Measurements from ENCODE around the gene ARHGEF39. TPM values are rescaled to one million over a fixed set of nuclear protein-coding genes. Genes with fewer than 3 reads are reported as not detected.
A peak's percentile ranks its signal among the peaks of the same experiment; 100 is the strongest.
"Not testable (repeated sequence)": the region's sequence is repeated elsewhere in the genome, so short reads cannot be mapped to it uniquely, and the experiment has no call there.

ARHGEF39 gene
- total RNA-seq, 1 donor from 2014 or later, result 14.2 TPM

- peak overlapping the region; percentile 95 for H3K4me3 Mint-ChIP-seq
- H3K27me3 Mint-ChIP-seq, result no peaks in the 10 kb centered on the region
- peak; percentile 95 for DNase-seq (ENCODE audit: extremely low spot score, unreplicated experiment)
- peak overlapping the region; percentile 98 for H3K27ac Mint-ChIP-seq
- peak; percentile 91 for TF ChIP-seq CTCF (conservative IDR thresholded peaks at IDR 0.05)
- no peaks in the 10 kb centered on the region for H3K9me3 Mint-ChIP-seq
- H3K36me3 Mint-ChIP-seq, result peaks cover under 1% of the 10 kb centered on the region
- H3K4me1 Mint-ChIP-seq (ENCODE audit: unreplicated experiment), result peaks cover 17% of the 10 kb centered on the region
These were observed 18.3 kb downstream of the ARHGEF39 start for GRCh38 chr9:35646533-35647265.

GRCh38 chr9:35646153-35646532 lies 18.9 kb downstream of the ARHGEF39 start:
- Mint-ChIP-seq H3K27ac (peak overlapping the region; percentile 98), H3K27me3 (no peaks in the 10 kb centered on the region), H3K4me3 (peak overlapping the region; percentile 95), H3K4me1 (ENCODE audit: unreplicated experiment) (peaks cover 17% of the 10 kb centered on the region), H3K36me3 (peaks cover 4% of the 10 kb centered on the region), H3K9me3 (no peaks in the 10 kb centered on the region)
- no peak for TF ChIP-seq CTCF (conservative IDR thresholded peaks at IDR 0.05)
- no peak for DNase-seq (ENCODE audit: extremely low spot score, unreplicated experiment)

- H3K4me3 Mint-ChIP-seq, result peak overlapping the region; percentile 95
- H3K36me3 Mint-ChIP-seq; H3K9me3 Mint-ChIP-seq; H3K27me3 Mint-ChIP-seq; DNase-seq (ENCODE audit: extremely low spot score, unreplicated experiment): not testable (repeated sequence)
- H3K4me1 Mint-ChIP-seq (ENCODE audit: unreplicated experiment), result peaks cover 17% of the 10 kb centered on the region
- H3K27ac Mint-ChIP-seq, result peak overlapping the region; percentile 98
These were observed 19.3 kb downstream of the ARHGEF39 start for GRCh38 chr9:35645736-35646135.

- no peak for TF ChIP-seq CTCF (conservative IDR thresholded peaks at IDR 0.05)
- H3K9me3 Mint-ChIP-seq, result no peaks in the 10 kb centered on the region
- H3K4me1 Mint-ChIP-seq (ENCODE audit: unreplicated experiment), result peaks cover 12% of the 10 kb centered on the region
- H3K36me3 Mint-ChIP-seq, result peaks cover 7% of the 10 kb centered on the region
- H3K4me3 Mint-ChIP-seq, result no peak overlapping the region
- no peaks in the 10 kb centered on the region for H3K27me3 Mint-ChIP-seq
- no peak overlapping the region for H3K27ac Mint-ChIP-seq
- no peak for DNase-seq (ENCODE audit: extremely low spot score, unreplicated experiment)
These were observed 21.9 kb downstream of the ARHGEF39 start for GRCh38 chr9:35643046-35643445.

GRCh38 chr9:35641478-35641877 lies 23.5 kb downstream of the ARHGEF39 start:
- DNase-seq (ENCODE audit: extremely low spot score, unreplicated experiment); H3K27ac Mint-ChIP-seq; H3K9me3 Mint-ChIP-seq; H3K27me3 Mint-ChIP-seq; H3K4me3 Mint-ChIP-seq; H3K4me1 Mint-ChIP-seq (ENCODE audit: unreplicated experiment): not testable (repeated sequence)
- peaks cover 10% of the 10 kb centered on the region for H3K36me3 Mint-ChIP-seq

- H3K9me3 Mint-ChIP-seq; H3K27ac Mint-ChIP-seq; H3K4me3 Mint-ChIP-seq; H3K4me1 Mint-ChIP-seq (ENCODE audit: unreplicated experiment); H3K27me3 Mint-ChIP-seq; DNase-seq (ENCODE audit: extremely low spot score, unreplicated experiment): not testable (repeated sequence)
- H3K36me3 Mint-ChIP-seq, result peaks cover 10% of the 10 kb centered on the region
These were observed 24.6 kb downstream of the ARHGEF39 start for GRCh38 chr9:35640431-35640830.

GRCh38 chr9:35639631-35640030 lies 25.4 kb downstream of the ARHGEF39 start:
- Mint-ChIP-seq H3K9me3 (no peaks in the 10 kb centered on the region), H3K27me3 (peaks cover 5% of the 10 kb centered on the region), H3K27ac (no peak overlapping the region), H3K4me3 (no peak overlapping the region), H3K4me1 (ENCODE audit: unreplicated experiment) (no peaks in the 10 kb centered on the region), H3K36me3 (peaks cover 10% of the 10 kb centered on the region)
- DNase-seq (ENCODE audit: extremely low spot score, unreplicated experiment), result no peak
- TF ChIP-seq CTCF (conservative IDR thresholded peaks at IDR 0.05), result no peak

GRCh38 chr9:35639225-35639624 lies 25.8 kb downstream of the ARHGEF39 start:
- DNase-seq (ENCODE audit: extremely low spot score, unreplicated experiment); H3K27ac Mint-ChIP-seq; H3K9me3 Mint-ChIP-seq; H3K27me3 Mint-ChIP-seq; H3K4me3 Mint-ChIP-seq; H3K4me1 Mint-ChIP-seq (ENCODE audit: unreplicated experiment): not testable (repeated sequence)
- H3K36me3 Mint-ChIP-seq, result peaks cover 10% of the 10 kb centered on the region

- not testable (repeated sequence) for H3K4me1 Mint-ChIP-seq (ENCODE audit: unreplicated experiment); H3K27me3 Mint-ChIP-seq; DNase-seq (ENCODE audit: extremely low spot score, unreplicated experiment); H3K9me3 Mint-ChIP-seq; H3K27ac Mint-ChIP-seq; H3K4me3 Mint-ChIP-seq
- H3K36me3 Mint-ChIP-seq, result peaks cover 10% of the 10 kb centered on the region
These were observed 26.2 kb downstream of the ARHGEF39 start for GRCh38 chr9:35638751-35639150.

- not testable (repeated sequence) for DNase-seq (ENCODE audit: extremely low spot score, unreplicated experiment)
These were observed 27.5 kb downstream of the ARHGEF39 start for GRCh38 chr9:35637427-35637955.

More at GRCh38 chr9:35637427-35637955, 27.5 kb downstream of the ARHGEF39 start:
- not testable (repeated sequence) for H3K27me3 Mint-ChIP-seq; H3K27ac Mint-ChIP-seq; H3K4me1 Mint-ChIP-seq (ENCODE audit: unreplicated experiment); H3K4me3 Mint-ChIP-seq; H3K9me3 Mint-ChIP-seq
- H3K36me3 Mint-ChIP-seq, result peaks cover 10% of the 10 kb centered on the region

Data from type B pancreatic cell (in vitro differentiated cells).